HEK293 (cell line): ENCODE measurements around the gene ATP5PO.

Experiments used
- CTCF ChIA-PET: fragments of 350-600 bp; formaldehyde crosslinking; extraction: SDS; loops from one replicate; lab custom pipeline; 2021; ENCODE audit warnings: antibody characterized with exemption; lab: Yijun Ruan, JAX
- POLR2A ChIA-PET: fragments of 300-600 bp; formaldehyde crosslinking; extraction: SDS; loops from one replicate; lab custom pipeline; 2020; ENCODE audit warnings: antibody characterized with exemption, inconsistent platforms; lab: Yijun Ruan, JAX
- H3K27ac ChIP-seq: fragments of 200-500 bp; sonication (Bioruptor generic); 2 replicates; pipeline ENCODE4 v1.5.1; 2014; ENCODE audit warnings: low read depth, low read length, control low read depth, inconsistent platforms; ENCODE audit errors: extremely low read depth
- H3K36me3 ChIP-seq, 2 experiments: fragments of 200-500 bp in 1 of 2; sonication (Bioruptor generic) in 1 of 2; 1 replicate in 1 of 2; 2 replicates in 1 of 2; pipeline ENCODE4 v1.5.1; 2014 to 2017; ENCODE audit warnings: inconsistent platforms in 2 of 2, low read length in 2 of 2; ENCODE audit not compliant: control insufficient read depth in 2 of 2, insufficient read depth in 1 of 2
- H3K4me1 ChIP-seq: fragments of 200-500 bp; sonication (Bioruptor generic); 2 replicates; pipeline ENCODE4 v1.5.1; 2014; ENCODE audit warnings: mild to moderate bottlenecking, low read length, inconsistent platforms; ENCODE audit not compliant: control insufficient read depth, insufficient read depth
- H3K4me3 ChIP-seq: 2 replicates; pipeline ENCODE4 v1.5.1; 2011; ENCODE audit warnings: low read depth, mild to moderate bottlenecking, control low read depth, low read length, moderate library complexity
- H3K9me3 ChIP-seq: fragments of 200-500 bp; sonication (Bioruptor generic); 2 replicates; pipeline ENCODE4 v1.5.1; 2014; ENCODE audit warnings: low read depth, low read length, inconsistent platforms; ENCODE audit not compliant: control insufficient read depth, insufficient read depth
- GLI4 ChIP-seq: fragments of 450-650 bp; formaldehyde crosslinking; IDR thresholded peaks from 2 replicates; pipeline ENCODE4 v1.5.1; 2016; ENCODE audit warnings: missing biosample characterization, missing genetic modification characterization
- GLIS2 ChIP-seq: fragments of 450-650 bp; formaldehyde crosslinking; IDR thresholded peaks from 2 replicates; pipeline ENCODE4 v1.5.1; 2016; ENCODE audit warnings: missing biosample characterization, missing genetic modification characterization
- HOXA7 ChIP-seq: sonication (generic); formaldehyde crosslinking; IDR thresholded peaks from 2 replicates; pipeline ENCODE4 v1.8.1; 2022; ENCODE audit warnings: missing genetic modification reagents, borderline replicate concordance
- KLF8 ChIP-seq: fragments of 450-650 bp; formaldehyde crosslinking; IDR thresholded peaks from 2 replicates; pipeline ENCODE4 v1.5.1; 2016; ENCODE audit warnings: missing biosample characterization, missing genetic modification characterization
- MEIS1 ChIP-seq: sonication (generic); formaldehyde crosslinking; IDR thresholded peaks from 2 replicates; pipeline ENCODE4 v1.8.1; 2022; ENCODE audit warnings: missing genetic modification reagents, mild to moderate bottlenecking, borderline replicate concordance
- SCRT1 ChIP-seq: fragments of 450-650 bp; formaldehyde crosslinking; IDR thresholded peaks from 2 replicates; pipeline ENCODE4 v1.5.1; 2016; ENCODE audit warnings: missing biosample characterization, missing genetic modification characterization, borderline replicate concordance
- SCRT2 ChIP-seq: fragments of 450-650 bp; formaldehyde crosslinking; IDR thresholded peaks from 2 replicates; pipeline ENCODE4 v1.5.1; 2016; ENCODE audit warnings: missing biosample characterization, missing genetic modification characterization
- SETDB1 ChIP-seq: IDR thresholded peaks from one replicate; pipeline ENCODE4 v1.6.1; 2017; ENCODE audit warnings: mild to moderate bottlenecking, low read length, moderate library complexity, mixed read lengths; ENCODE audit not compliant: insufficient read length
- TCF7L2 ChIP-seq: IDR thresholded peaks from 2 replicates; pipeline ENCODE4 v1.6.1; 2011; ENCODE audit warnings: low read depth, mild to moderate bottlenecking, inconsistent platforms, low read length, moderate library complexity, borderline replicate concordance
- YY2 ChIP-seq: fragments of 450-650 bp; formaldehyde crosslinking; IDR thresholded peaks from 2 replicates; pipeline ENCODE4 v1.5.1; 2016; ENCODE audit warnings: missing biosample characterization, missing genetic modification characterization
- ZBTB7A ChIP-seq: fragments of 450-650 bp; formaldehyde crosslinking; IDR thresholded peaks from 2 replicates; pipeline ENCODE4 v1.5.1; 2016; ENCODE audit warnings: low read depth, missing biosample characterization, missing genetic modification characterization
- ZEB2 ChIP-seq: fragments of 450-650 bp; formaldehyde crosslinking; IDR thresholded peaks from 2 replicates; pipeline ENCODE4 v1.5.1; 2016; ENCODE audit warnings: missing biosample characterization, missing genetic modification characterization
- ZFHX2 ChIP-seq: fragments of 450-650 bp; formaldehyde crosslinking; conservative IDR thresholded peaks from 2 replicates; pipeline ENCODE4 v1.5.1; 2016; ENCODE audit warnings: missing biosample characterization, missing genetic modification characterization
- ZNF10 ChIP-seq: fragments of 450-650 bp; formaldehyde crosslinking; IDR thresholded peaks from 2 replicates; pipeline ENCODE4 v1.5.1; 2017; ENCODE audit warnings: missing biosample characterization, missing genetic modification characterization
- ZNF133 ChIP-seq: fragments of 450-650 bp; formaldehyde crosslinking; IDR thresholded peaks from 2 replicates; pipeline ENCODE4 v1.5.1; 2016; ENCODE audit warnings: missing biosample characterization, missing genetic modification characterization
- ZNF138 ChIP-seq: fragments of 450-650 bp; formaldehyde crosslinking; IDR thresholded peaks from 2 replicates; pipeline ENCODE4 v1.5.1; 2016; ENCODE audit warnings: missing biosample characterization, missing genetic modification characterization, borderline replicate concordance
- ZNF157 ChIP-seq: fragments of 450-650 bp; formaldehyde crosslinking; IDR thresholded peaks from 2 replicates; pipeline ENCODE4 v1.5.1; 2016; ENCODE audit warnings: missing biosample characterization, missing genetic modification characterization
- ZNF175 ChIP-seq: fragments of 450-650 bp; formaldehyde crosslinking; IDR thresholded peaks from 2 replicates; pipeline ENCODE4 v1.5.1; 2016; ENCODE audit warnings: missing biosample characterization, missing genetic modification characterization
- ZNF311 ChIP-seq: fragments of 450-650 bp; formaldehyde crosslinking; IDR thresholded peaks from 2 replicates; pipeline ENCODE4 v1.5.1; 2017; ENCODE audit warnings: missing biosample characterization, missing genetic modification characterization, borderline replicate concordance
- ZNF341 ChIP-seq: fragments of 450-650 bp; formaldehyde crosslinking; IDR thresholded peaks from 2 replicates; pipeline ENCODE4; 2016; ENCODE audit warnings: low read depth, missing biosample characterization, missing genetic modification characterization
- ZNF391 ChIP-seq: fragments of 450-650 bp; formaldehyde crosslinking; IDR thresholded peaks from 2 replicates; pipeline ENCODE4 v1.5.1; 2016; ENCODE audit warnings: low read depth, missing biosample characterization, missing genetic modification characterization, borderline replicate concordance
- ZNF48 ChIP-seq: fragments of 450-650 bp; formaldehyde crosslinking; IDR thresholded peaks from 2 replicates; pipeline ENCODE4 v1.5.1; 2016; ENCODE audit warnings: missing biosample characterization, missing genetic modification characterization
- ZNF521 ChIP-seq: fragments of 450-650 bp; formaldehyde crosslinking; IDR thresholded peaks from 2 replicates; pipeline ENCODE4 v1.5.1; 2017; ENCODE audit warnings: missing biosample characterization, mild to moderate bottlenecking, missing genetic modification characterization
- ZNF626 ChIP-seq: fragments of 450-650 bp; sonication (Bioruptor Pico); formaldehyde crosslinking; IDR thresholded peaks from 2 replicates; pipeline ENCODE4 v1.5.1; 2018; ENCODE audit warnings: missing biosample characterization, missing genetic modification characterization, inconsistent platforms
- ZNF660 ChIP-seq: fragments of 450-650 bp; IDR thresholded peaks from 2 replicates; pipeline ENCODE4 v1.5.1; 2018; ENCODE audit warnings: missing biosample characterization, mild to moderate bottlenecking, missing genetic modification characterization
- ZNF776 ChIP-seq: fragments of 450-650 bp; formaldehyde crosslinking; IDR thresholded peaks from 2 replicates; pipeline ENCODE4 v1.5.0; 2017; ENCODE audit warnings: missing biosample characterization, missing genetic modification characterization, borderline replicate concordance
- ZNF792 ChIP-seq: fragments of 450-650 bp; formaldehyde crosslinking; IDR thresholded peaks from 2 replicates; pipeline ENCODE4 v1.5.1; 2016; ENCODE audit warnings: missing biosample characterization, missing genetic modification characterization
- TF ChIP-seq, protein P1 (sequence below): fragments of 450-650 bp; formaldehyde crosslinking; IDR thresholded peaks from 2 replicates; pipeline ENCODE4 v1.5.1; 2016; ENCODE audit warnings: missing biosample characterization, missing genetic modification characterization
- TF ChIP-seq, protein P2 (sequence below): fragments of 450-650 bp; formaldehyde crosslinking; IDR thresholded peaks from 2 replicates; pipeline ENCODE4 v1.5.1; 2016; ENCODE audit warnings: missing biosample characterization, missing genetic modification characterization
- TF ChIP-seq, protein P3 (sequence below): fragments of 450-650 bp; formaldehyde crosslinking; IDR thresholded peaks from 2 replicates; pipeline ENCODE4 v1.5.1; 2016; ENCODE audit warnings: missing biosample characterization, missing genetic modification characterization

The ATP5PO gene

DNA sequence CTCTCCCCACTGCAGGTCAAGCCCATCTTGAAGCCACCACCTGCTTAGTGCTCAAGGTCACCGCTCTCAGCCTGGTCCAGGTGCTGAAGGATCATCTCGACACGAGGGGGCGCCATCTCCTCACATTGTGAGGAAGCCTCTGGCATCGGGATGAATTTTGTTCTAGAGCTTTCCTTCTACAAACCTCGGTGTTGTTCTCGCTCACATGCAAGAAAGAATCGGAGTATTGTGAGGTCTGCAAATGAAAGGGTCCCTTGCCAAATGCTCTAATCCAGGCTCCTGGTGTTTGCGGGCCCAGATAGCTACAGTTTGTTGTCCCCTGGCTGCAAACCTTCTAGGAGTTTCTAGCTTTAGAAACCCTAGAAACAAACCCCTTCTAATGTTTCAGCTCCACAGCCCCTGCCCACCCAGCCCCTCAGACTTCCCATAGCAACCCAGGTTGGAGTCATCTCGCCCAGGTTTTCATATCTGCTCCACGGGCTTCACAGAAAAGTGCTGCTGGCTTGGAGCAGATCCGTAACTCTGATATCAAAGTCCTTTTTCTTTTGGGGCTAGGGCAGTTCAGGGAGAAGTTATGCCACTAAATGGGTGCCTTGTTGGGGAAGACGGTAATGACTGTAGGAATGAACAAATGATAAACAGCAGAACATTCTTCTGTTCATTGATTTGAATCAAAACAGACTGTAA lies 8.6 kb upstream of the ATP5PO start (continued):
- TF ChIP-seq, protein P1, sequence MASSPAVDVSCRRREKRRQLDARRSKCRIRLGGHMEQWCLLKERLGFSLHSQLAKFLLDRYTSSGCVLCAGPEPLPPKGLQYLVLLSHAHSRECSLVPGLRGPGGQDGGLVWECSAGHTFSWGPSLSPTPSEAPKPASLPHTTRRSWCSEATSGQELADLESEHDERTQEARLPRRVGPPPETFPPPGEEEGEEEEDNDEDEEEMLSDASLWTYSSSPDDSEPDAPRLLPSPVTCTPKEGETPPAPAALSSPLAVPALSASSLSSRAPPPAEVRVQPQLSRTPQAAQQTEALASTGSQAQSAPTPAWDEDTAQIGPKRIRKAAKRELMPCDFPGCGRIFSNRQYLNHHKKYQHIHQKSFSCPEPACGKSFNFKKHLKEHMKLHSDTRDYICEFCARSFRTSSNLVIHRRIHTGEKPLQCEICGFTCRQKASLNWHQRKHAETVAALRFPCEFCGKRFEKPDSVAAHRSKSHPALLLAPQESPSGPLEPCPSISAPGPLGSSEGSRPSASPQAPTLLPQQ (tag by site-specific recombination), result peak; percentile 68
- peak; percentile 97 for TF ChIP-seq ZNF10 (tag by site-specific recombination)
- 0 out of 2 replicates have a peak, but pooled peaks have one; percentile 53 for TF ChIP-seq ZNF660 (tag by site-specific recombination)
- no peak for TF ChIP-seq YY2 (tag by site-specific recombination)
- TF ChIP-seq ZFHX2 (tag by site-specific recombination), result no peak
- no peak for TF ChIP-seq ZNF792
- TF ChIP-seq ZNF341 (tag by site-specific recombination), result no peak
- TF ChIP-seq, protein P2, sequence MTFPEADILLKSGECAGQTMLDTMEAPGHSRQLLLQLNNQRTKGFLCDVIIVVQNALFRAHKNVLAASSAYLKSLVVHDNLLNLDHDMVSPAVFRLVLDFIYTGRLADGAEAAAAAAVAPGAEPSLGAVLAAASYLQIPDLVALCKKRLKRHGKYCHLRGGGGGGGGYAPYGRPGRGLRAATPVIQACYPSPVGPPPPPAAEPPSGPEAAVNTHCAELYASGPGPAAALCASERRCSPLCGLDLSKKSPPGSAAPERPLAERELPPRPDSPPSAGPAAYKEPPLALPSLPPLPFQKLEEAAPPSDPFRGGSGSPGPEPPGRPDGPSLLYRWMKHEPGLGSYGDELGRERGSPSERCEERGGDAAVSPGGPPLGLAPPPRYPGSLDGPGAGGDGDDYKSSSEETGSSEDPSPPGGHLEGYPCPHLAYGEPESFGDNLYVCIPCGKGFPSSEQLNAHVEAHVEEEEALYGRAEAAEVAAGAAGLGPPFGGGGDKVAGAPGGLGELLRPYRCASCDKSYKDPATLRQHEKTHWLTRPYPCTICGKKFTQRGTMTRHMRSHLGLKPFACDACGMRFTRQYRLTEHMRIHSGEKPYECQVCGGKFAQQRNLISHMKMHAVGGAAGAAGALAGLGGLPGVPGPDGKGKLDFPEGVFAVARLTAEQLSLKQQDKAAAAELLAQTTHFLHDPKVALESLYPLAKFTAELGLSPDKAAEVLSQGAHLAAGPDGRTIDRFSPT, result no peak
- TF ChIP-seq ZNF133, result no peak
- TF ChIP-seq HOXA7, result no peak
- TF ChIP-seq SCRT2 (tag by site-specific recombination), result 0 out of 2 replicates have a peak, but pooled peaks have one; percentile 18
- TF ChIP-seq GLI4 (tag by site-specific recombination), result no peak
- TF ChIP-seq KLF8 (tag by site-specific recombination), result peak; percentile 50; the same call in 1 of the 2 replicates
- TF ChIP-seq ZNF157, result no peak
- TF ChIP-seq ZNF48, result no peak
- no peak for TF ChIP-seq ZNF138 (tag by site-specific recombination)
- no peak for TF ChIP-seq SETDB1

DNA sequence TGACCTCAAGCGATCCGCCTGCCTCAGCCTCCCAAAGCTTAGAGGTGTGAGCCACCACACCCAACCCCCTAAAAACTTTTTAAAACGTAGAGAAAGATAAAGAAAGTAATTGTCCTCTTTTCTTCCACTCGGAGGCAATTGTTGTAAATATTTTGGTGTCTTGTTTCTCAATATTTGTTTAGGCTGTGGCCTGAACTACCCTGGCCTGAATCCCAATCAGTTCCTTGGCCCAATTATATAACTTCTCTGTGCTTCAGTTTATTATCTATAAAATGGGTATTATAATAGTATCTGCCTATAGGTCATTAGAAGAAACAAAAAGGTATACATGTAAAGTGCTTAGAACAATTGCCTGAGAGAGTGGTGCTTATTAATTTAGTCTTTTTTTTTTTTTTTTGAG lies 1.8 kb upstream of the ATP5PO start:
- H3K4me1 ChIP-seq, result no peaks in the 10 kb centered on the region
- H3K36me3 ChIP-seq, result peaks cover 9 to 15% of the 10 kb centered on the region in 2 experiments; a peak in 2 of 3 replicates
- H3K9me3 ChIP-seq, result no peaks in the 10 kb centered on the region
- ChIA-PET POLR2A (no interaction called here), CTCF (interaction anchor here (0.6 to 1.0 kb wide), 4 partner anchors 76 to 592 kb away, joined by 3 to 5 read pairs (median 3); no protein-coding TSS in a partner anchor)
- no peak overlapping the region for H3K4me3 ChIP-seq
- no peak overlapping the region for H3K27ac ChIP-seq
- TF ChIP-seq, protein P3, sequence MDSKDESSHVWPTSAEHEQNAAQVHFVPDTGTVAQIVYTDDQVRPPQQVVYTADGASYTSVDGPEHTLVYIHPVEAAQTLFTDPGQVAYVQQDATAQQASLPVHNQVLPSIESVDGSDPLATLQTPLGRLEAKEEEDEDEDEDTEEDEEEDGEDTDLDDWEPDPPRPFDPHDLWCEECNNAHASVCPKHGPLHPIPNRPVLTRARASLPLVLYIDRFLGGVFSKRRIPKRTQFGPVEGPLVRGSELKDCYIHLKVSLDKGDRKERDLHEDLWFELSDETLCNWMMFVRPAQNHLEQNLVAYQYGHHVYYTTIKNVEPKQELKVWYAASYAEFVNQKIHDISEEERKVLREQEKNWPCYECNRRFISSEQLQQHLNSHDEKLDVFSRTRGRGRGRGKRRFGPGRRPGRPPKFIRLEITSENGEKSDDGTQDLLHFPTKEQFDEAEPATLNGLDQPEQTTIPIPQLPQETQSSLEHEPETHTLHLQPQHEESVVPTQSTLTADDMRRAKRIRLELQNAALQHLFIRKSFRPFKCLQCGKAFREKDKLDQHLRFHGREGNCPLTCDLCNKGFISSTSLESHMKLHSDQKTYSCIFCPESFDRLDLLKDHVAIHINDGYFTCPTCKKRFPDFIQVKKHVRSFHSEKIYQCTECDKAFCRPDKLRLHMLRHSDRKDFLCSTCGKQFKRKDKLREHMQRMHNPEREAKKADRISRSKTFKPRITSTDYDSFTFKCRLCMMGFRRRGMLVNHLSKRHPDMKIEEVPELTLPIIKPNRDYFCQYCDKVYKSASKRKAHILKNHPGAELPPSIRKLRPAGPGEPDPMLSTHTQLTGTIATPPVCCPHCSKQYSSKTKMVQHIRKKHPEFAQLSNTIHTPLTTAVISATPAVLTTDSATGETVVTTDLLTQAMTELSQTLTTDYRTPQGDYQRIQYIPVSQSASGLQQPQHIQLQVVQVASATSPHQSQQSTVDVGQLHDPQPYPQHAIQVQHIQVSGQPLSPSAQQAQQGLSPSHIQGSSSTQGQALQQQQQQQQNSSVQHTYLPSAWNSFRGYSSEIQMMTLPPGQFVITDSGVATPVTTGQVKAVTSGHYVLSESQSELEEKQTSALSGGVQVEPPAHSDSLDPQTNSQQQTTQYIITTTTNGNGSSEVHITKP (tag by site-specific recombination), result no peak
- no peak for TF ChIP-seq ZNF175 (tag by site-specific recombination)
- TF ChIP-seq ZNF10 (tag by site-specific recombination), result no peak
- no peak for TF ChIP-seq TCF7L2
- no peak for TF ChIP-seq ZNF391 (tag by site-specific recombination)
- no peak for TF ChIP-seq ZBTB7A (tag by site-specific recombination)
- no peak for TF ChIP-seq ZNF776 (tag by site-specific recombination)
- TF ChIP-seq ZNF311, result no peak
- TF ChIP-seq SCRT1 (tag by site-specific recombination), result no peak
- no peak for TF ChIP-seq ZNF521 (tag by site-specific recombination)
- no peak for TF ChIP-seq GLIS2 (tag by site-specific recombination)
- no peak for TF ChIP-seq ZEB2 (tag by site-specific recombination)
- TF ChIP-seq ZNF626, result no peak
- TF ChIP-seq, protein P1 (tag by site-specific recombination), result no peak
- no peak for TF ChIP-seq MEIS1 (CRISPR knock-in tag)
